ENCODE measurements around the gene PCDHGB7. TPM values are rescaled to one million over a fixed set of nuclear protein-coding genes. Genes with fewer than 3 reads are reported as not detected.
A peak's percentile ranks its signal among the peaks of the same experiment; 100 is the strongest.
"Not testable (repeated sequence)": the region's sequence is repeated elsewhere in the genome, so short reads cannot be mapped to it uniquely, and the experiment has no call there.

The PCDHGB7 gene
- total RNA-seq, 1 donor from 2014 or later = 0.13 TPM

DNA sequence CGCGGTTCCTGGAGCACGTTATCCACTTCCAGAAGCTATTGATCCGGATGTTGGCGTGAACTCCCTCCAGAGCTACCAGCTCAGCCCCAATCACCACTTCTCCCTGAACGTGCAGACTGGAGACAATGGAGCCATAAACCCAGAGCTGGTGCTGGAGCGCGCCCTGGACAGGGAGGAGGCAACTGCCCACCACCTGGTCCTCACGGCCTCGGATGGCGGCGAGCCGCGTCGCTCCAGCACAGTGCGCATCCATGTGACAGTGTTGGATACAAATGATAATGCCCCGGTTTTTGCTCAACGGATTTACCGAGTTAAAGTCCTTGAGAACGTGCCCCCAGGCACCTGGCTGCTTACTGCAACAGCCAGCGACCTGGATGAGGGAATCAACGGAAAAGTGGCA is 14.1 kb upstream of the PCDHGB7 start:
- H3K36me3 Mint-ChIP-seq (ENCODE audit: low read depth) = no peaks in the 10 kb centered on the region
- no peak for DNase-seq (ENCODE audit: low spot score)
- H3K27me3 Mint-ChIP-seq (ENCODE audit: insufficient read depth) = peaks cover 28% of the 10 kb centered on the region
- no peak overlapping the region for H3K27ac Mint-ChIP-seq
- no peaks in the 10 kb centered on the region for H3K4me1 Mint-ChIP-seq (ENCODE audit: low read depth)
- peaks cover 19% of the 10 kb centered on the region for H3K9me3 Mint-ChIP-seq
- intact Hi-C loops (cut with micrococcal nuclease) = no loop called here
- no peak overlapping the region for H3K4me3 Mint-ChIP-seq

DNA sequence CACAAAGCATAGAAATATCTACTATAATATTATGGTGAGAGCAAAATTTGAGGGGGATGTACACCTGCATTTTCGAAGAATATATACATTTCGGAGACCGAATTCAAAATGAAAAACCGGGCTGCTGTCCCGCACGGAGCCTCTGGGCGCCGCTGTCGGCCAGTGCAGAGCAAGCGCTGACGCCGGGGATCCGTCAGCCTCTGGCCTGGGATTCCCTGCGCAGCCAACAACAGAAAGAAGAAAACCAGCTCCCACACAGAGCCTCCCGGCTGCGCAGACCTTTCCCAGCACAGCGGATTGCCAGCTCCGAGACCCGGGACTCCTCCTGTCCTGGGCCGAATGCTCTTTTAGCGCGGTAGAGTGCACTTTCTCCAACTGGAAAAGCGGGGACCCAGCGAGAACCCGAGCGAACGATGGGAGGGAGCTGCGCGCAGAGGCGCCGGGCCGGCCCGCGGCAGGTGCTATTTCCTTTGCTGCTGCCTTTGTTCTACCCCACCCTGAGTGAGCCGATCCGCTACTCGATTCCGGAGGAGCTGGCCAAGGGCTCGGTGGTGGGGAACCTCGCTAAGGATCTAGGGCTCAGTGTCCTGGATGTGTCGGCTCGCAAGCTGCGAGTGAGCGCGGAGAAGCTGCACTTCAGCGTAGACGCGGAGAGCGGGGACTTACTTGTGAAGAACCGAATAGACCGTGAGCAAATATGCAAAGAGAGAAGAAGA is 9.5 kb upstream of the PCDHGB7 start, which contains the start of gene PCDHGB6:
PCDHGB6 (plus strand) TSS at position 232 of the 716 bp plus-strand sequence; CDS start at position 414, 182 bp downstream.
- H3K36me3 Mint-ChIP-seq (ENCODE audit: low read depth); H3K27ac Mint-ChIP-seq; intact Hi-C loops (cut with micrococcal nuclease); H3K4me1 Mint-ChIP-seq (ENCODE audit: low read depth): not testable (repeated sequence)
- DNase-seq (ENCODE audit: low spot score) = peak; percentile 23
- H3K27me3 Mint-ChIP-seq (ENCODE audit: insufficient read depth) = peaks cover 26% of the 10 kb centered on the region
- H3K9me3 Mint-ChIP-seq = peaks cover 16% of the 10 kb centered on the region
- H3K4me3 Mint-ChIP-seq = peak within 1 kb of the TSS; percentile 66

DNA sequence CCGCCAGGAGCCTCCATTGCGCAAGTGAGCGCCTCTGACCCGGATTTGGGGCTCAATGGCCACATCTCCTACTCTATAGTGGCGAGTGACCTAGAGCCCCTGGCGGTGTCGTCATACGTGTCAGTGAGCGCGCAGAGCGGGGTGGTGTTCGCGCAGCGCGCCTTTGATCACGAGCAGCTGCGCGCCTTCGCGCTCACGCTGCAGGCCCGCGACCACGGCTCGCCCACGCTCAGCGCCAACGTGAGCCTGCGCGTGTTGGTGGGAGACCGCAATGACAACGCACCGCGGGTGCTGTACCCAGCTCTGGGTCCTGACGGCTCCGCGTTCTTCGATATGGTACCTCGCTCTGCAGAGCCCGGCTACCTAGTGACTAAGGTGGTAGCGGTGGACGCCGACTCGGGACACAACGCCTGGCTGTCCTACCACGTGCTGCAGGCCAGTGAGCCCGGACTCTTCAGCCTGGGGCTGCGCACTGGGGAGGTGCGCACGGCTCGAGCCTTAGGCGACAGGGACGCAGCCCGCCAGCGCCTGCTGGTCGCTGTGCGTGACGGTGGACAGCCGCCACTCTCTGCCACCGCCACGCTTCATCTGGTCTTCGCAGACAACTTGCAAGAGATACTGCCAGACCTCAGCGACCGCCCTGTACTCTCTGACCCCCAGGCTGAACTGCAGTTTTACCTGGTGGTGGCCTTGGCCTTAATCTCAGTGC is 7.7 kb upstream of the PCDHGB7 start:
- Mint-ChIP-seq H3K27me3 (ENCODE audit: insufficient read depth) (peaks cover 38% of the 10 kb centered on the region), H3K27ac (no peak overlapping the region), H3K4me1 (ENCODE audit: low read depth) (peaks cover 7% of the 10 kb centered on the region), H3K36me3 (ENCODE audit: low read depth) (no peaks in the 10 kb centered on the region), H3K4me3 (no peak overlapping the region), H3K9me3 (peaks cover 19% of the 10 kb centered on the region)
- intact Hi-C loops (cut with micrococcal nuclease) = loop anchor here (5.0 to 10.0 kb wide), 2 partner anchors 37 to 565 kb away; partner anchors contain the start of genes PCDHA8, PCDHA9, PCDHGA6 and PCDHGB3
- DNase-seq (ENCODE audit: low spot score) = no peak

DNA sequence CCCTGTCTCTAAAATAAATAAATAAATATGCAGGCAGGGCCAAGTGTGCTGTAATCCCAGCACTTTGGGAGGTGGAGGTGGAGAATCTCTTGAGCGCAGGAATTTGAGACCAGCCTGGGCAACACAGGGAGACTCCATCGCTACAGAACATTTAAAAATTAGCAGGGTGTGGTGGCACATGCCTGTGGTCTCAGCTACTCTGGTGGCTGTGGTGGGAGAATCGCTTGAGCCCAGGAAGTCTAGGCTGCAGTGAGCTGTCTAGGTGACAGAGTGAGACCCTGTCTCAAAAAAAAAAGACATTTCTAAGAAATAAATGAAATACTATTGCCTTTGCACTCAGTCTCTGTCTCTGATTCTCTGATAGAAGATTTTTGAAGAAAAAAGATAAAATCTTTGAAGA is 5.9 kb upstream of the PCDHGB7 start:
- DNase-seq (ENCODE audit: low spot score) = no peak
- peaks cover 45% of the 10 kb centered on the region for H3K27me3 Mint-ChIP-seq (ENCODE audit: insufficient read depth)
- H3K27ac Mint-ChIP-seq = no peak overlapping the region
- peaks cover 7% of the 10 kb centered on the region for H3K4me1 Mint-ChIP-seq (ENCODE audit: low read depth)
- H3K36me3 Mint-ChIP-seq (ENCODE audit: low read depth) = no peaks in the 10 kb centered on the region
- H3K9me3 Mint-ChIP-seq = peaks cover 19% of the 10 kb centered on the region
- H3K4me3 Mint-ChIP-seq = no peak overlapping the region
- intact Hi-C loops (cut with micrococcal nuclease) = loop anchor here (5.0 to 10.0 kb wide), 2 partner anchors 39 to 567 kb away; partner anchors contain the start of genes PCDHA8, PCDHA9, PCDHGA6 and PCDHGB3

DNA sequence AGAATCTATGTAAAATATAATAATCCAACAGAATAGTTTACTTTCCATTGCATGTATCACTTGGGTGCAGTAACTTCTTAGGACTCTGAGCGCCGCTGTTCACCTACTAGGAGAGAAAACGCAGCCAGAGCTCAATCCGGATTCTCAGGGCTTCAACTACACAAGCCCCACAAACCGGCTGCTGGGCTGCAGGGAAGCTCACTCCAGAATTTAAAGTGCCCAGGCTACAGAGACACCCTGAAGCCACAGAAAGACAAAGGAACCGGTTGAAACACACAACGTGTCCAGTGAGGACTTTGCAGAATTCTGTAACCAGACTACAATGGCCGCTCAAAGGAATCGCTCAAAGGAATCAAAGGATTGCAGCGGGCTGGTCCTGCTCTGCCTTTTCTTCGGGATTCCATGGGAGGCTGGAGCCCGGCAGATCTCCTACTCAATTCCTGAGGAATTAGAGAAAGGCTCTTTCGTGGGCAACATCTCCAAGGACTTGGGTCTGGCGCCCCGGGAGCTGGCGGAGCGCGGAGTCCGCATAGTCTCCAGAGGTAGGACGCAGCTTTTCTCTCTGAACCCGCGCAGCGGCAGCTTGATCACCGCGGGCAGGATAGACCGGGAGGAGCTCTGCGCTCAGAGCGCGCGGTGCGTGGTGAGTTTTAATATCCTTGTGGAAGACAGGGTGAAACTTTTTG is 4.5 kb upstream of the PCDHGB7 start, which contains the start of gene PCDHGA10:
PCDHGA10 (plus strand) TSS at position 134 of the 686 bp plus-strand sequence; CDS start at position 323, 189 bp downstream.
- H3K4me3 Mint-ChIP-seq = peak within 1 kb of the TSS; percentile 84
- H3K4me1 Mint-ChIP-seq (ENCODE audit: low read depth) = peaks cover 13% of the 10 kb centered on the region
- peaks cover 1% of the 10 kb centered on the region for H3K36me3 Mint-ChIP-seq (ENCODE audit: low read depth)
- H3K27me3 Mint-ChIP-seq (ENCODE audit: insufficient read depth) = peaks cover 44% of the 10 kb centered on the region
- peak within 1 kb of the TSS; percentile 68 for H3K27ac Mint-ChIP-seq
- DNase-seq (ENCODE audit: low spot score) = peak; percentile 33
- peaks cover 21% of the 10 kb centered on the region for H3K9me3 Mint-ChIP-seq
- intact Hi-C loops (cut with micrococcal nuclease) = loop anchor here (1.0 to 10.0 kb wide), 6 partner anchors 41 to 568 kb away; partner anchors contain the start of genes PCDHA8, PCDHA9, PCDHGA6 and PCDHGB3

DNA sequence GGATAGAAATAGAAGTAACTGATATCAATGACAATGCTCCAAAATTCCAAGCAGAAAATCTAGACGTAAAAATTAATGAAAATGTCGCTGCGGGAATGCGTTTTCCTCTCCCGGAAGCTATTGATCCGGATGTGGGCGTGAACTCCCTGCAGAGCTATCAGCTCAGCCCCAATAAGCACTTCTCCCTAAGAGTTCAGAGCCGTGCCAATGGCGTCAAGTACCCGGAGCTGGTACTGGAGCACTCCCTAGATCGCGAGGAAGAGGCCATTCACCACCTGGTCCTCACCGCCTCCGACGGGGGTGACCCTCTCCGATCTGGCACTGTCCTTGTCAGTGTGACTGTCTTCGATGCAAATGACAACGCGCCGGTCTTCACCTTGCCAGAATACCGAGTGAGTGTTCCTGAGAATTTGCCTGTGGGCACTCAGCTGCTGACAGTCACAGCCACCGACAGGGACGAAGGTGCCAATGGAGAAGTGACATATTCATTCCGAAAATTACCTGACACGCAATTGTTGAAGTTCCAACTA is 3.9 kb upstream of the PCDHGB7 start:
- Mint-ChIP-seq H3K36me3 (ENCODE audit: low read depth) (peaks cover 1% of the 10 kb centered on the region), H3K27me3 (ENCODE audit: insufficient read depth) (peaks cover 43% of the 10 kb centered on the region), H3K4me3 (peak overlapping the region; percentile 84), H3K4me1 (ENCODE audit: low read depth) (peaks cover 15% of the 10 kb centered on the region), H3K9me3 (peaks cover 27% of the 10 kb centered on the region), H3K27ac (no peak overlapping the region)
- intact Hi-C loops (cut with micrococcal nuclease) = loop anchor here (1.0 to 10.0 kb wide), 5 partner anchors 41 to 569 kb away; partner anchors contain the start of genes PCDHA8, PCDHA9, PCDHGA6 and PCDHGB3
- DNase-seq (ENCODE audit: low spot score) = no peak

DNA sequence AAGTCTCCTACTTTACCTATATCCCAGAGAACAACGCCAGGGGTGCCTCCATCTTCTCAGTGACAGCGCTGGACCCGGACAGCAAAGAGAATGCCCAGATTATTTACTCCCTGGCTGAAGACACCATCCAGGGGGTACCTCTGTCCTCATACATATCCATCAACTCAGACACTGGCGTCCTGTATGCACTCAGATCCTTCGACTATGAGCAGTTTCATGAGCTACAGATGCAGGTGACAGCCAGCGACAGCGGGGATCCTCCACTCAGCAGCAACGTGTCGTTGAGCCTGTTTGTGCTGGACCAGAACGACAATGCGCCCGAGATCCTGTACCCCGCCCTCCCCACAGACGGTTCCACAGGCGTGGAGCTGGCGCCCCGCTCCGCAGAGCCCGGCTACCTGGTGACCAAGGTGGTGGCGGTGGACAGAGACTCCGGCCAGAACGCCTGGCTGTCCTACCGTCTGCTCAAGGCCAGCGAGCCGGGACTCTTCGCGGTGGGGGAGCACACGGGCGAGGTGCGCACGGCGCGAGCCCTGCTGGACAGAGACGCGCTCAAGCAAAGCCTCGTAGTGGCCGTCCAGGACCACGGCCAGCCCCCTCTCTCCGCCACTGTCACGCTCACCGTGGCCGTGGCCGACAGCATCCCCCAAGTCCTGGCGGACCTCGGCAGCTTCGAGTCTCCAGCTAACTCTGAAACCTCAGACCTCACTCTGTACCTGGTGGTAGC is 2.8 kb upstream of the PCDHGB7 start:
- Mint-ChIP-seq H3K9me3 (peaks cover 24% of the 10 kb centered on the region), H3K27me3 (ENCODE audit: insufficient read depth) (peaks cover 40% of the 10 kb centered on the region), H3K4me1 (ENCODE audit: low read depth) (peaks cover 15% of the 10 kb centered on the region), H3K4me3 (peak overlapping the region; percentile 37)
- DNase-seq (ENCODE audit: low spot score); H3K36me3 Mint-ChIP-seq (ENCODE audit: low read depth); H3K27ac Mint-ChIP-seq: not testable (repeated sequence)
- intact Hi-C loops (cut with micrococcal nuclease) = loop anchor here (5.0 to 10.0 kb wide), 3 partner anchors 42 to 570 kb away; partner anchors contain the start of genes PCDH1, PCDHA8, PCDHA9 and PCDHGA6

DNA sequence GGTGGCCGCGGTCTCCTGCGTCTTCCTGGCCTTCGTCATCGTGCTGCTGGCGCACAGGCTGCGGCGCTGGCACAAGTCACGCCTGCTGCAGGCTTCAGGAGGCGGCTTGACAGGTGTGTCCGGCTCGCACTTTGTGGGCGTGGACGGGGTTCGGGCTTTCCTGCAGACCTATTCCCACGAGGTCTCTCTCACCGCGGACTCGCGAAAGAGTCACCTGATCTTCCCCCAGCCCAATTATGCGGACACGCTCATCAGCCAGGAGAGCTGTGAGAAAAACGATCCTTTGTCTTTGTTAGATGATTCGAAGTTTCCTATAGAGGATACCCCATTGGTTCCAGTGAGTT is 2.2 kb upstream of the PCDHGB7 start:
- H3K27me3 Mint-ChIP-seq (ENCODE audit: insufficient read depth) = peaks cover 38% of the 10 kb centered on the region
- peak overlapping the region; percentile 2 for H3K27ac Mint-ChIP-seq
- H3K4me3 Mint-ChIP-seq; H3K36me3 Mint-ChIP-seq (ENCODE audit: low read depth); DNase-seq (ENCODE audit: low spot score): not testable (repeated sequence)
- intact Hi-C loops (cut with micrococcal nuclease) = loop anchor here (5.0 to 10.0 kb wide), 2 partner anchors 462 to 570 kb away; partner anchors contain the start of genes PCDH1, PCDHA8 and PCDHA9
- peaks cover 26% of the 10 kb centered on the region for H3K9me3 Mint-ChIP-seq
- peaks cover 15% of the 10 kb centered on the region for H3K4me1 Mint-ChIP-seq (ENCODE audit: low read depth)

DNA sequence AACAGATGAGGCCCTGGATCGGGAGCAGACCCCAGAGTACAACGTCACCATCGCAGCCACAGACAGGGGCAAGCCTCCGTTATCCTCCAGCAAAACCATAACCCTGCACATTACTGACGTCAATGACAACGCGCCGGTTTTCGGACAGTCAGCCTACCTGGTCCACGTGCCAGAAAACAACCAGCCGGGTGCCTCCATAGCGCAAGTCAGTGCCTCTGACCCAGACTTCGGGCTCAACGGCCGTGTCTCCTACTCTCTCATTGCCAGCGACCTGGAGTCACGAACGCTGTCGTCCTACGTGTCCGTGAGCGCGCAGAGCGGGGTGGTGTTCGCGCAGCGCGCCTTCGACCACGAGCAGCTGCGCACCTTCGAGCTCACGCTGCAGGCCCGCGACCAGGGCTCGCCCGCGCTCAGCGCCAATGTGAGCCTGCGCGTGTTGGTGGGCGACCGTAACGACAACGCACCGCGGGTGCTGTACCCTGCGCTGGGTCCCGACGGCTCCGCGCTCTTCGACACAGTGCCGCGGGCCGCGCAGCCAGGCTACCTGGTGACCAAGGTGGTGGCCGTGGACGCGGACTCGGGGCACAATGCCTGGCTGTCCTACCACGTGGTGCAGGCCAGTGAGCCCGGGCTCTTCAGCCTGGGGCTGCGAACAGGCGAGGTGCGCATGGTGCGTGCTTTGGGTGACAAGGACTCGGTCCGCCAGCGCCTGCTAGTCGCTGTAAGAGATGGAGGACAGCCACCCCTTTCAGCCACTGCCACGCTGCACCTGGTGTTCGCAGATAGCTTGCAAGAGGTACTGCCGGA is 1.8 kb downstream of the PCDHGB7 start:
- peaks cover 53% of the 10 kb centered on the region for H3K27me3 Mint-ChIP-seq (ENCODE audit: insufficient read depth)
- H3K9me3 Mint-ChIP-seq = peaks cover 33% of the 10 kb centered on the region
- H3K4me3 Mint-ChIP-seq = no peak overlapping the region
- peaks cover 14% of the 10 kb centered on the region for H3K4me1 Mint-ChIP-seq (ENCODE audit: low read depth)
- H3K27ac Mint-ChIP-seq = no peak overlapping the region
- no peak for DNase-seq (ENCODE audit: low spot score)
- intact Hi-C loops (cut with micrococcal nuclease) = loop anchor here (5.0 to 10.0 kb wide), 2 partner anchors 458 to 574 kb away; partner anchors contain the start of genes PCDH1, PCDHA8 and PCDHA9
- peaks cover 9% of the 10 kb centered on the region for H3K36me3 Mint-ChIP-seq (ENCODE audit: low read depth)

DNA sequence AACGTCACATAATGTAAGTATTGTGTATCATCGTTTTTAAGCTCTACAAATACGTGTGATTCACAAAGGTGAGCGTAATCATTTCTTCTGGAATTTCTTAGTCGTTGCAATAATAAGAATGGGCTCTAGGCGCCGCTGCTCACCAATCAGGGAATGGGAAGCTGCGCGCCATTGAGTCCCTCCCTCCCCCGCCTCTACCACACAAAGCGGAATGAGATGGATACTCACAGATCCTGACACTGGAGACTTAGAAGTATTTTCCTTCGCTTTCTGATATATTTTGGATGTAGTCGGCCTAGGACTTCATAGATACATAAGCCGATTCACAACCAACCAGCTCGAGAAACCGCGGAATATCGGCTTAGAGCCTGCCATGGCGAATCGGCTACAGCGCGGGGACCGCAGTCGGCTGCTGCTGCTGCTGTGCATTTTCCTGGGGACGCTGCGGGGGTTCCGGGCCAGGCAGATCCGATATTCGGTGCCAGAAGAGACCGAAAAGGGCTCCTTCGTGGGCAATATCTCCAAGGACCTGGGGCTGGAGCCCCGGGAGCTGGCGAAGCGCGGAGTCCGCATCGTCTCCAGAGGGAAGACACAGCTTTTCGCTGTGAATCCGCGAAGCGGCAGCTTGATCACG is 3.5 kb downstream of the PCDHGB7 start, which contains the start of gene PCDHGA11:
PCDHGA11 (plus strand) TSS at position 197 of the 634 bp plus-strand sequence; CDS start at position 374, 177 bp downstream.
- H3K9me3 Mint-ChIP-seq = peaks cover 29% of the 10 kb centered on the region
- peak within 1 kb of the TSS; percentile 55 for H3K27ac Mint-ChIP-seq
- intact Hi-C loops (cut with micrococcal nuclease) = loop anchor here (5.0 kb wide), 5 partner anchors 34 to 189 kb away; partner anchors contain the start of genes PCDHGA2, PCDHGA5, PCDHGB4 and PCDHGC3
- peaks cover 14% of the 10 kb centered on the region for H3K4me1 Mint-ChIP-seq (ENCODE audit: low read depth)
- peak within 1 kb of the TSS; percentile 86 for H3K4me3 Mint-ChIP-seq
- peak; percentile 23 for DNase-seq (ENCODE audit: low spot score)
- H3K27me3 Mint-ChIP-seq (ENCODE audit: insufficient read depth) = peaks cover 49% of the 10 kb centered on the region
- peaks cover 9% of the 10 kb centered on the region for H3K36me3 Mint-ChIP-seq (ENCODE audit: low read depth)
